Spleen (tissue), 11 donors: ENCODE results near the gene CYB561D1. TPM values are rescaled to one million over a fixed set of nuclear protein-coding genes. Genes with fewer than 3 reads are reported as not detected.

Experiments used
- DNase-seq: peaks from one replicate; pipeline ENCODE4 v3.0.0-alpha.2; 2020
- H3K27ac ChIP-seq, 8 donors: fragments of 200-600 bp; sonication (generic) in 7 of 8; 1 replicate in 4 of 8; 2 replicates in 4 of 8; pipeline versions ENCODE4 v1.5.0 to v1.8.0; 2016 to 2021; ENCODE audit warnings: inconsistent platforms in 4 of 8, mild to moderate bottlenecking in 4 of 8, moderate library complexity in 1 of 8
- H3K27me3 ChIP-seq, 7 donors: fragments of 200-600 bp; sonication (generic) in 6 of 7; replicated peaks in 1 of 7; 1 replicate in 4 of 7; 2 replicates in 3 of 7; pipeline versions ENCODE4 v1.5.0 to v1.8.0; 2016 to 2021; ENCODE audit warnings: inconsistent platforms in 3 of 7, mild to moderate bottlenecking in 1 of 7
- H3K36me3 ChIP-seq, 6 donors: fragments of 200-600 bp; sonication (generic) in 5 of 6; 1 replicate in 4 of 6; 2 replicates in 2 of 6; pipeline versions ENCODE4 v1.5.0 to v1.8.0; 2016 to 2021; ENCODE audit warnings: inconsistent platforms in 2 of 6
- H3K4me1 ChIP-seq, 6 donors: fragments of 200-600 bp; sonication (generic) in 5 of 6; 1 replicate in 3 of 6; 2 replicates in 3 of 6; pipeline versions ENCODE4 v1.5.0 to v1.8.0; 2016 to 2021; ENCODE audit warnings: inconsistent platforms in 3 of 6
- H3K4me3 ChIP-seq, 8 donors: fragments of 200-600 bp; sonication (generic) in 7 of 8; 1 replicate in 4 of 8; 2 replicates in 4 of 8; pipeline versions ENCODE4 v1.5.0 to v1.8.0; 2016 to 2021; ENCODE audit warnings: inconsistent platforms in 4 of 8, mild to moderate bottlenecking in 4 of 8, moderate library complexity in 2 of 8
- H3K9me3 ChIP-seq, 8 donors: fragments of 200-600 bp; sonication (generic) in 7 of 8; 1 replicate in 4 of 8; 2 replicates in 4 of 8; pipeline versions ENCODE4 v1.5.0 to v1.8.0; 2016 to 2021; ENCODE audit warnings: inconsistent platforms in 4 of 8
- CTCF ChIP-seq, 11 experiments: fragments of 200-600 bp in 7 of 11; fragments of 450-650 bp in 4 of 11; sonication (generic) in 4 of 11; IDR thresholded peaks in 8 of 11; conservative IDR thresholded peaks in 3 of 11; 1 replicate in 7 of 11; 2 replicates in 4 of 11; pipeline versions ENCODE4 v1.4.0 to v1.8.0; 2016 to 2021; ENCODE audit warnings: antibody characterized with exemption in 11 of 11, inconsistent platforms in 4 of 11, mild to moderate bottlenecking in 1 of 11
- POLR2A ChIP-seq, 3 donors: fragments of 450-650 bp; IDR thresholded peaks; one replicate each; pipeline ENCODE4 v1.5.1; 2017; ENCODE audit warnings: antibody characterized with exemption in 3 of 3, mild to moderate bottlenecking in 1 of 3
- POLR2AphosphoS5 ChIP-seq, 3 donors: sonication (generic); formaldehyde crosslinking; IDR thresholded peaks; one replicate each; pipeline ENCODE4 v1.5.1; 2017; ENCODE audit warnings: antibody characterized with exemption in 3 of 3
- WGBS, 5 donors: extraction: QIAGEN DNeasy Blood & Tissue Kit in 3 of 5; methylation state at CpG; one replicate each; pipeline versions ENCODE4 v1.1.5 to v1.1.7; 2013 to 2018; 5-methylcytosine and 5-hydroxymethylcytosine counted together
- intact Hi-C: fragments of 100-400 bp; cut with DNase I; formaldehyde crosslinking; loops from one replicate; pipeline ENCODE4 v1.15.0; 2023; ENCODE audit warnings: low total_unique reads
- polyA plus RNA-seq, 3 donors: library from polyadenylated mRNA; stranded (reverse); fragments of 200-250 nt; gene quantifications; one replicate each; pipeline ENCODE4 v1.2.1, GENCODE V29; 2013
- total RNA-seq, 7 donors: library from RNA; depleted of rRNA in 3 of 7; stranded (reverse); fragments of >200 nt in 3 of 7; fragmentation: NEBNext Ultra II Directional in 4 of 7; extraction: Animal tissue kit (Norgen Biotek cat#: 25700) in 4 of 7; gene quantifications; one replicate each; pipeline versions ENCODE4 v1.1.0 to v1.2.1, GENCODE V29; 2016 to 2021
- donor health status: healthy with polysubstance abuse.
- donor health status: DM: no; HTN: no; CAD: no; lungs with moderate emphysema.
- donor health status: DM: no; HTN: no; CAD: no.
- donor health status: Bipolar disorder and iron deficiency.
- donor health status: healthy.
- donor health status: DM: no; HTN: no; CAD: no.
- donor health status: DM: yes; HTN: yes; CAD: no.

CYB561D1 gene
- total and polyA plus RNA-seq, 10 donors, result 4.5 to 17.6 (median 11.9) TPM

- Histone ChIP-seq H3K9me3 (no peaks in the 10 kb centered on the region), H3K4me3 (no peak overlapping the region), H3K27ac (no peak overlapping the region), H3K4me1 (peaks cover 0 to 5% (median 0%) of the 10 kb centered on the region in 6 donors), H3K36me3 (no peaks in the 10 kb centered on the region), H3K27me3 (peaks cover 0 to 12% (median 0%) of the 10 kb centered on the region in 7 donors)
- intact Hi-C loops, result no loop called here
- 88 to 97% (median 96%) methylated on average over 2 of the region's 2 CpGs for WGBS, 5 donors
- DNase-seq, result no peak
- no peak for TF ChIP-seq POLR2A (IDR thresholded peaks at IDR 0.05)
- TF ChIP-seq POLR2AphosphoS5 (IDR thresholded peaks at IDR 0.05), result no peak
- TF ChIP-seq CTCF (IDR thresholded peaks at IDR 0.05 in 8 of 11, conservative IDR thresholded peaks at IDR 0.05 in 3 of 11), result no peak
Observed at GRCh38 chr1:109523706-109524105, 29.8 kb downstream of the CYB561D1 start.

- no peaks in the 10 kb centered on the region for H3K9me3 ChIP-seq
- H3K4me1 ChIP-seq, result peaks cover 0 to 30% (median 17%) of the 10 kb centered on the region in 6 donors
- H3K27me3 ChIP-seq, result no peaks in the 10 kb centered on the region
- intact Hi-C loops, result no loop called here
- no peaks in the 10 kb centered on the region for H3K36me3 ChIP-seq
- H3K4me3 ChIP-seq, result no peak overlapping the region
- H3K27ac ChIP-seq, result peak overlapping the region in 6 of 8 donors; percentile 32 to 68 (median 60)
- no peak for DNase-seq
- TF ChIP-seq POLR2AphosphoS5 (IDR thresholded peaks at IDR 0.05), result no peak
- no peak for TF ChIP-seq POLR2A (IDR thresholded peaks at IDR 0.05)
- TF ChIP-seq CTCF (IDR thresholded peaks at IDR 0.05 in 8 of 11, conservative IDR thresholded peaks at IDR 0.05 in 3 of 11), result no peak
- 60 to 71% (median 70%) methylated on average over 14 of the region's 14 CpGs for WGBS, 5 donors
Observed at GRCh38 chr1:109527098-109527811, 33.4 kb downstream of the CYB561D1 start.

DNA sequence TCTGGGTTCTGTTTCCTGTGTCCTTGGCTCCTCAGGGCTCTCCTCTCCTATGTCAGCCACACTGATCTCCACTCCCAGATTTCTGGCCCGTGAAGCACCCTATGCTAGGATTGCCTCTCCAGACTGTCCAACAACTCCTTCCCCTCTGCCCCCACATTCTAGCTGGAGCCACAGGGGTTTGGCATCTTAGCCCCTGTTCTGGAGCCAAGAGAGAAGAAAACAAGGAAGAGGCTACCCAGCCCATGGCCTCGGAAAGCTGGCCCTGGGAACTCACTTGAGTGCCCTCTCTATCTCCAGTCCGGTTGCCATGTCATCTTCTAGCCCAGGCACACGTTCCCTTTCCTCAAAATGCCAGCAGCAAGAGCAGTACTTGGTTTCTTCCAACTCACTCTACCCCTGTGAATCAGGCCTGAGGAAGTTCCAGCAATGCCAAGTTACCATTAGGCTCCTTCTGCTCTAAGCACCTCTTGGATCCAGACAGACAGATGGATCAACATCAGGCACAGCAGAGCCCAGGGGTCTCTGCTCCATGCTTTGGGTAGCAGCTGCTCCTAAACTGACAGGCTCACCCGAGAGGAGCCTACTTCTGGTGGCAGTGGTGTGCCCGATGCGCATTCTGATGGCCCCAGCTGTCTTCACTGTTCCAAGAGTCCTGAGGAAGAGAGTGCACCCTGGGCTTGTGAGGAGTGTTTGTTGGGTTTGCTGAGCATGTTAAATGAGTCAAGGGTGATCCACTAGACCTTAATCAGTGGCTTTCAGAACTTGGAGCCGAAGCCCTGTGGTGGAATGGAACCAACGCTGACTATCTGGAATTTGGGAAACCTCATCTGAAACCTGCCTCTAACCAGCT, 34.2 kb downstream of the CYB561D1 start:
- Histone ChIP-seq H3K4me3 (no peak overlapping the region), H3K27me3 (no peaks in the 10 kb centered on the region), H3K27ac (peak overlapping the region in 7 of 8 donors; percentile 9 to 68 (median 57)), H3K36me3 (no peaks in the 10 kb centered on the region), H3K4me1 (peaks cover 5 to 38% (median 24%) of the 10 kb centered on the region in 6 donors), H3K9me3 (no peaks in the 10 kb centered on the region)
- intact Hi-C loops, result no loop called here
- peak in 1 of 3 donors; percentile 30 for TF ChIP-seq POLR2AphosphoS5 (IDR thresholded peaks at IDR 0.05)
- no peak for TF ChIP-seq POLR2A (IDR thresholded peaks at IDR 0.05)
- WGBS, 5 donors, result 72 to 86% (median 82%) methylated on average over 7 to 9 of the region's 9 CpGs
- DNase-seq, result no peak

GRCh38 chr1:109528712-109529111, 34.8 kb downstream of the CYB561D1 start:
- Histone ChIP-seq H3K9me3 (no peaks in the 10 kb centered on the region), H3K4me3 (no peak overlapping the region), H3K36me3 (no peaks in the 10 kb centered on the region), H3K27ac (peak overlapping the region in 4 of 8 donors; percentile 33 to 68 (median 64)), H3K4me1 (peaks cover 5 to 41% (median 24%) of the 10 kb centered on the region in 6 donors), H3K27me3 (no peaks in the 10 kb centered on the region)
- TF ChIP-seq POLR2A (IDR thresholded peaks at IDR 0.05) (no peak), CTCF (IDR thresholded peaks at IDR 0.05 in 8 of 11, conservative IDR thresholded peaks at IDR 0.05 in 3 of 11) (no peak)
- no peak for DNase-seq
- 85 to 94% (median 90%) methylated on average over 3 of the region's 3 CpGs for WGBS, 5 donors
- intact Hi-C loops, result no loop called here
